Measurements from ENCODE around the gene FXYD7. TPM values are rescaled to one million over a fixed set of nuclear protein-coding genes. Genes with fewer than 3 reads are reported as not detected.

FXYD7 gene
- polyA plus RNA-seq, 1 donor from 2014 or later = 35.7 TPM

- no peaks in the 10 kb centered on the region for H4K20me1 ChIP-seq (ENCODE audit: insufficient read depth)
- no peaks in the 10 kb centered on the region for H3F3A ChIP-seq (ENCODE audit: insufficient read depth, low read length, poor library complexity, severe bottlenecking)
- H3K9me3 ChIP-seq (ENCODE audit: low read length) = no peaks in the 10 kb centered on the region
- no peaks in the 10 kb centered on the region for H3K9me2 ChIP-seq (ENCODE audit: insufficient read depth, low read length)
- H3K4me2 ChIP-seq (ENCODE audit: low read length) = no peak overlapping the region
- H2AFZ ChIP-seq (ENCODE audit: low read depth, low read length) = no peak overlapping the region
- H3K9ac ChIP-seq (ENCODE audit: low read length) = no peak overlapping the region
- H3K36me3 ChIP-seq (ENCODE audit: insufficient read depth, low read length) = no peaks in the 10 kb centered on the region
- H3K27ac ChIP-seq (ENCODE audit: low read length) = no peak overlapping the region
- H3K27me3 ChIP-seq (ENCODE audit: insufficient read depth, low read depth, low read length) = no peaks in the 10 kb centered on the region
- no peak overlapping the region for H3K4me3 ChIP-seq (ENCODE audit: low read length)
- H3K79me2 ChIP-seq (replicated peaks; ENCODE audit: insufficient read depth, low read length) = no peaks in the 10 kb centered on the region
- TF ChIP-seq SMC3 (conservative IDR thresholded peaks at IDR 0.05; ENCODE audit: poor library complexity) (no peak), EP300 (conservative IDR thresholded peaks at IDR 0.05; ENCODE audit: poor library complexity, severe bottlenecking) (no peak), RAD21 (conservative IDR thresholded peaks at IDR 0.05) (no peak), EZH2 (IDR thresholded peaks at IDR 0.05; ENCODE audit: borderline replicate concordance, insufficient read depth, low read length, poor library complexity, severe bottlenecking) (no peak), TAF1 (IDR thresholded peaks at IDR 0.05; ENCODE audit: low read depth) (no peak), CTCF (IDR thresholded peaks at IDR 0.05; ENCODE audit: poor library complexity, severe bottlenecking) (no peak), POLR2AphosphoS5 (IDR thresholded peaks at IDR 0.05) (no peak)
- TF ChIP-seq, protein P1, sequence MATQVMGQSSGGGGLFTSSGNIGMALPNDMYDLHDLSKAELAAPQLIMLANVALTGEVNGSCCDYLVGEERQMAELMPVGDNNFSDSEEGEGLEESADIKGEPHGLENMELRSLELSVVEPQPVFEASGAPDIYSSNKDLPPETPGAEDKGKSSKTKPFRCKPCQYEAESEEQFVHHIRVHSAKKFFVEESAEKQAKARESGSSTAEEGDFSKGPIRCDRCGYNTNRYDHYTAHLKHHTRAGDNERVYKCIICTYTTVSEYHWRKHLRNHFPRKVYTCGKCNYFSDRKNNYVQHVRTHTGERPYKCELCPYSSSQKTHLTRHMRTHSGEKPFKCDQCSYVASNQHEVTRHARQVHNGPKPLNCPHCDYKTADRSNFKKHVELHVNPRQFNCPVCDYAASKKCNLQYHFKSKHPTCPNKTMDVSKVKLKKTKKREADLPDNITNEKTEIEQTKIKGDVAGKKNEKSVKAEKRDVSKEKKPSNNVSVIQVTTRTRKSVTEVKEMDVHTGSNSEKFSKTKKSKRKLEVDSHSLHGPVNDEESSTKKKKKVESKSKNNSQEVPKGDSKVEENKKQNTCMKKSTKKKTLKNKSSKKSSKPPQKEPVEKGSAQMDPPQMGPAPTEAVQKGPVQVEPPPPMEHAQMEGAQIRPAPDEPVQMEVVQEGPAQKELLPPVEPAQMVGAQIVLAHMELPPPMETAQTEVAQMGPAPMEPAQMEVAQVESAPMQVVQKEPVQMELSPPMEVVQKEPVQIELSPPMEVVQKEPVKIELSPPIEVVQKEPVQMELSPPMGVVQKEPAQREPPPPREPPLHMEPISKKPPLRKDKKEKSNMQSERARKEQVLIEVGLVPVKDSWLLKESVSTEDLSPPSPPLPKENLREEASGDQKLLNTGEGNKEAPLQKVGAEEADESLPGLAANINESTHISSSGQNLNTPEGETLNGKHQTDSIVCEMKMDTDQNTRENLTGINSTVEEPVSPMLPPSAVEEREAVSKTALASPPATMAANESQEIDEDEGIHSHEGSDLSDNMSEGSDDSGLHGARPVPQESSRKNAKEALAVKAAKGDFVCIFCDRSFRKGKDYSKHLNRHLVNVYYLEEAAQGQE (IDR thresholded peaks at IDR 0.05; ENCODE audit: borderline replicate concordance) = no peak
Observed at GRCh38 chr19:35106291-35106583, 36.8 kb upstream of the FXYD7 start.

- Histone ChIP-seq H3K4me2 (ENCODE audit: low read length) (no peak overlapping the region), H3K4me3 (ENCODE audit: low read length) (no peak overlapping the region), H3K9me3 (ENCODE audit: low read length) (no peaks in the 10 kb centered on the region), H2AFZ (ENCODE audit: low read depth, low read length) (no peak overlapping the region), H3K9ac (ENCODE audit: low read length) (no peak overlapping the region), H3F3A (ENCODE audit: insufficient read depth, low read length, poor library complexity, severe bottlenecking) (no peaks in the 10 kb centered on the region), H3K36me3 (ENCODE audit: insufficient read depth, low read length) (no peaks in the 10 kb centered on the region), H4K20me1 (ENCODE audit: insufficient read depth) (no peaks in the 10 kb centered on the region), H3K9me2 (ENCODE audit: insufficient read depth, low read length) (no peaks in the 10 kb centered on the region), H3K27ac (ENCODE audit: low read length) (no peak overlapping the region), H3K27me3 (ENCODE audit: insufficient read depth, low read depth, low read length) (no peaks in the 10 kb centered on the region), H3K79me2 (replicated peaks; ENCODE audit: insufficient read depth, low read length) (no peaks in the 10 kb centered on the region)
- no peak for TF ChIP-seq SMC3 (conservative IDR thresholded peaks at IDR 0.05; ENCODE audit: poor library complexity)
- TF ChIP-seq CTCF (IDR thresholded peaks at IDR 0.05; ENCODE audit: poor library complexity, severe bottlenecking) = no peak
- TF ChIP-seq, protein P1 (IDR thresholded peaks at IDR 0.05; ENCODE audit: borderline replicate concordance) = no peak
- TF ChIP-seq POLR2AphosphoS5 (IDR thresholded peaks at IDR 0.05) = no peak
- no peak for TF ChIP-seq EP300 (conservative IDR thresholded peaks at IDR 0.05; ENCODE audit: poor library complexity, severe bottlenecking)
- TF ChIP-seq TAF1 (IDR thresholded peaks at IDR 0.05; ENCODE audit: low read depth) = no peak
- TF ChIP-seq RAD21 (conservative IDR thresholded peaks at IDR 0.05) = no peak
- TF ChIP-seq EZH2 (IDR thresholded peaks at IDR 0.05; ENCODE audit: borderline replicate concordance, insufficient read depth, low read length, poor library complexity, severe bottlenecking) = no peak
- no peak for TF ChIP-seq MXI1 (conservative IDR thresholded peaks at IDR 0.05; ENCODE audit: poor library complexity, severe bottlenecking)
Observed at GRCh38 chr19:35106898-35107541, 36.0 kb upstream of the FXYD7 start.

Data from neural cell (in vitro differentiated cells).